H1 (cell line): Measurements from ENCODE around the gene TTBK1. TPM values are rescaled to one million over a fixed set of nuclear protein-coding genes. Genes with fewer than 3 reads are reported as not detected.

ENCODE experiments used
- CTCF ChIA-PET: fragments of 300-600 bp; sonication (Branson Sonifier 250); formaldehyde crosslinking; loops from one replicate; lab custom pipeline; 2021; ENCODE audit not compliant: partially characterized antibody; lab: Charles Lee
- POLR2A ChIA-PET: fragments of 300-600 bp; sonication (Branson Sonifier 250); formaldehyde crosslinking; loops from one replicate; lab custom pipeline; 2021; ENCODE audit warnings: inconsistent platforms; ENCODE audit not compliant: partially characterized antibody; lab: Charles Lee
- DNase-seq, 2 experiments: peaks; one replicate each; pipeline versions ENCODE4 v3.0.0 to v3.0.0-alpha.2; 2010 to 2022; ENCODE audit warnings: low spot score in 2 of 2, low read depth in 1 of 2, mixed read lengths in 1 of 2
- FAIRE-seq: peaks from 2 replicates; lab custom pipeline; 2011; peaks lifted over from hg19 to GRCh38; lab: Jason Lieb, UNC
- H2AFZ ChIP-seq: 2 replicates; pipeline ENCODE4 v1.8.1; 2012; ENCODE audit warnings: low read length, inconsistent platforms
- H2AK5ac ChIP-seq: 2 replicates; pipeline ENCODE4 v1.6.1; 2013; ENCODE audit warnings: low read depth, low read length
- H2BK120ac ChIP-seq: replicated peaks from 2 replicates; pipeline ENCODE3; 2013; ENCODE audit warnings: low read depth, low read length, inconsistent platforms
- H2BK12ac ChIP-seq: 2 replicates; pipeline ENCODE4 v1.6.1; 2013; ENCODE audit warnings: low read depth, low read length
- H2BK15ac ChIP-seq: 2 replicates; pipeline ENCODE4 v1.6.1; 2013; ENCODE audit warnings: low read length
- H2BK20ac ChIP-seq: 2 replicates; pipeline ENCODE4 v1.6.1; 2013; ENCODE audit warnings: low read length
- H2BK5ac ChIP-seq: 2 replicates; pipeline ENCODE4 v1.6.1; 2013; ENCODE audit warnings: low read depth, low read length
- H3K14ac ChIP-seq: 2 replicates; pipeline ENCODE4 v1.6.1; 2013; ENCODE audit warnings: inconsistent platforms; ENCODE audit not compliant: insufficient read length
- H3K18ac ChIP-seq: 2 replicates; pipeline ENCODE4 v1.6.1; 2013; ENCODE audit warnings: low read length; ENCODE audit errors: extremely low read depth
- H3K23ac ChIP-seq: 2 replicates; pipeline ENCODE4 v1.6.1; 2013; ENCODE audit warnings: inconsistent platforms; ENCODE audit not compliant: insufficient read length
- H3K23me2 ChIP-seq: 2 replicates; pipeline ENCODE4 v1.6.1; 2013; ENCODE audit warnings: low read depth, low read length
- H3K27ac ChIP-seq: 2 replicates; pipeline ENCODE4 v1.6.1; 2011; ENCODE audit warnings: low read depth, low read length, inconsistent platforms
- H3K27me3 ChIP-seq, 4 experiments: replicated peaks in 1 of 4; 1 replicate in 1 of 4; 2 replicates in 3 of 4; pipeline versions ENCODE4 v1.6.1 to v1.8.1; 2011 to 2013; ENCODE audit warnings: low read length in 3 of 4, mild to moderate bottlenecking in 3 of 4, inconsistent platforms in 2 of 4, mixed read lengths in 2 of 4, moderate library complexity in 1 of 4; ENCODE audit not compliant: control insufficient read depth in 3 of 4, insufficient read depth in 3 of 4; ENCODE audit errors: extremely low read depth in 1 of 4
- H3K36me3 ChIP-seq, 4 experiments: 2 replicates each; pipeline versions ENCODE4 v1.6.1 to v1.8.1; 2011 to 2013; ENCODE audit warnings: mild to moderate bottlenecking in 4 of 4, low read length in 3 of 4, moderate library complexity in 2 of 4, control low read depth in 1 of 4, inconsistent platforms in 1 of 4; ENCODE audit not compliant: insufficient read depth in 4 of 4, control insufficient read depth in 2 of 4
- H3K4ac ChIP-seq: replicated peaks from 2 replicates; pipeline ENCODE3; 2013; ENCODE audit warnings: low read length, low read depth, mixed read lengths, inconsistent platforms; ENCODE audit not compliant: insufficient read length
- H3K4me1 ChIP-seq, 4 experiments: replicated peaks in 1 of 4; 1 replicate in 1 of 4; 2 replicates in 3 of 4; pipeline versions ENCODE4 v1.6.1 to v1.8.1; 2011 to 2013; ENCODE audit warnings: low read length in 3 of 4, inconsistent platforms in 2 of 4, mixed read lengths in 1 of 4; ENCODE audit not compliant: insufficient read depth in 4 of 4, control insufficient read depth in 3 of 4
- H3K4me2 ChIP-seq, 2 experiments: 2 replicates each; pipeline versions ENCODE4 v1.6.1 to v1.8.1; 2011 to 2013; ENCODE audit warnings: low read depth in 2 of 2, low read length in 2 of 2, control low read depth in 1 of 2, inconsistent platforms in 1 of 2, mild to moderate bottlenecking in 1 of 2; ENCODE audit not compliant: insufficient read depth in 1 of 2
- H3K4me3 ChIP-seq, 4 experiments: fragments of 200-600, 300-600 bp in 1 of 4; sonication (generic), shearing (Covaris generic), sonication (Bioruptor Twin) in 1 of 4; 2 replicates each; pipeline versions ENCODE4 v1.5.1 to v1.8.1; 2011 to 2016; ENCODE audit warnings: low read length in 4 of 4, low read depth in 3 of 4, control low read depth in 2 of 4, inconsistent platforms in 2 of 4, mild to moderate bottlenecking in 2 of 4, mixed read lengths in 1 of 4, moderate library complexity in 1 of 4; ENCODE audit not compliant: insufficient read depth in 2 of 4; ENCODE audit errors: extremely low read depth in 1 of 4
- H3K56ac ChIP-seq: replicated peaks from 2 replicates; pipeline ENCODE3; 2013; ENCODE audit warnings: low read depth, mild to moderate bottlenecking, mixed read lengths, low read length, inconsistent platforms; ENCODE audit not compliant: insufficient read length
- H3K79me1 ChIP-seq: 2 replicates; pipeline ENCODE4 v1.6.1; 2013; ENCODE audit warnings: low read depth, low read length, control low read depth
- H3K79me2 ChIP-seq, 2 experiments: 2 replicates each; pipeline versions ENCODE4 v1.6.1 to v1.8.1; 2012 to 2013; ENCODE audit warnings: low read length in 2 of 2, mild to moderate bottlenecking in 2 of 2, inconsistent platforms in 1 of 2; ENCODE audit not compliant: insufficient read depth in 2 of 2, control insufficient read depth in 1 of 2
- H3K9ac ChIP-seq, 4 experiments: replicated peaks in 1 of 4; 1 replicate in 1 of 4; 2 replicates in 3 of 4; pipeline versions ENCODE4 v1.6.1 to v1.8.1; 2011 to 2013; ENCODE audit warnings: low read depth in 3 of 4, low read length in 3 of 4, control low read depth in 2 of 4, mild to moderate bottlenecking in 2 of 4, moderate library complexity in 2 of 4, inconsistent platforms in 1 of 4; ENCODE audit errors: extremely low read depth in 1 of 4
- H3K9me3 ChIP-seq, 2 experiments: 2 replicates each; pipeline versions ENCODE4 v1.6.1 to v1.8.1; 2012 to 2013; ENCODE audit warnings: mild to moderate bottlenecking in 2 of 2, moderate library complexity in 2 of 2, control low read depth in 1 of 2, inconsistent platforms in 1 of 2, low read depth in 1 of 2, low read length in 1 of 2, mixed read lengths in 1 of 2; ENCODE audit not compliant: insufficient read depth in 2 of 2
- H4K20me1 ChIP-seq, 2 experiments: replicated peaks in 1 of 2; 2 replicates each; pipeline versions ENCODE3 to v1.8.1; 2011 to 2013; ENCODE audit warnings: inconsistent platforms in 2 of 2, low read length in 2 of 2, mild to moderate bottlenecking in 1 of 2; ENCODE audit not compliant: insufficient read depth in 2 of 2, control insufficient read depth in 1 of 2
- H4K5ac ChIP-seq: 2 replicates; pipeline ENCODE4 v1.6.1; 2013; ENCODE audit warnings: low read length, low read depth, mixed read lengths, inconsistent platforms; ENCODE audit not compliant: insufficient read length
- H4K8ac ChIP-seq: 2 replicates; pipeline ENCODE4 v1.8.0; 2013; ENCODE audit warnings: mild to moderate bottlenecking, moderate library complexity, low read length, inconsistent platforms; ENCODE audit not compliant: insufficient read depth; ENCODE audit errors: extremely low read depth
- H4K91ac ChIP-seq: replicated peaks from 2 replicates; pipeline ENCODE3; 2013; ENCODE audit warnings: low read length, mixed read lengths, inconsistent platforms; ENCODE audit not compliant: insufficient read length
- BCL11A ChIP-seq, 2 experiments: IDR thresholded peaks; one replicate each; pipeline ENCODE4 v1.6.1; 2011; ENCODE audit warnings: low read depth in 2 of 2, low read length in 2 of 2, mild to moderate bottlenecking in 2 of 2
- CBX5 ChIP-seq: fragments of 300-800, 300-1000 bp; sonication (generic); IDR thresholded peaks from 2 replicates; pipeline ENCODE4 v1.7.1; 2016; ENCODE audit warnings: antibody characterized with exemption, low read length, low read depth
- CBX8 ChIP-seq: fragments of 300-800, 300-1000 bp; sonication (generic); IDR thresholded peaks from 2 replicates; pipeline ENCODE4 v1.7.1; 2016; ENCODE audit warnings: low read depth, low read length, borderline replicate concordance
- KDM5A ChIP-seq: fragments of 200-600 bp; IDR thresholded peaks from 2 replicates; pipeline ENCODE4 v1.7.1; 2012; ENCODE audit warnings: mild to moderate bottlenecking, low read length, inconsistent platforms, mixed read lengths
- MAX ChIP-seq: IDR thresholded peaks from 2 replicates; pipeline ENCODE4 v1.6.1; 2012; ENCODE audit warnings: inconsistent platforms
- POLR2AphosphoS5 ChIP-seq: IDR thresholded peaks from 2 replicates; pipeline ENCODE4 v1.6.1; 2011; ENCODE audit warnings: low read depth, low read length
- RBBP5 ChIP-seq: IDR thresholded peaks from 2 replicates; pipeline ENCODE4 v1.7.1; 2012; ENCODE audit warnings: low read depth, mild to moderate bottlenecking, inconsistent platforms, low read length, moderate library complexity, borderline replicate concordance
- SP4 ChIP-seq: IDR thresholded peaks from 2 replicates; pipeline ENCODE4 v1.6.1; 2012; ENCODE audit warnings: low read length, inconsistent platforms
- TCF12 ChIP-seq: IDR thresholded peaks from 2 replicates; pipeline ENCODE4 v1.6.1; 2011; ENCODE audit warnings: low read depth, mild to moderate bottlenecking, low read length
- WGBS, 2 experiments: shearing (Covaris generic) in 1 of 2; methylation state at CpG; one replicate each; pipeline versions ENCODE4 v1.1.6 to v1.1.7; 2013 to 2015; ENCODE audit warnings: low lambda C conversion rate in 2 of 2, mixed read lengths in 2 of 2, inconsistent platforms in 1 of 2, low coverage in 1 of 2, missing lambda C conversion rate in 1 of 2; ENCODE audit not compliant: insufficient replicate concordance in 2 of 2, insufficient coverage in 1 of 2, insufficient read length in 1 of 2; ENCODE audit errors: extremely low coverage in 1 of 2, missing lambda C conversion rate in 1 of 2; 5-methylcytosine and 5-hydroxymethylcytosine counted together
- polyA plus RNA-seq, 7 experiments: library from polyadenylated mRNA; depleted of rRNA in 3 of 7; stranded (reverse) in 5 of 7; unstranded in 2 of 7; fragments of >200 nt in 5 of 7; fragments of 200-250 nt in 2 of 7; gene quantifications; 1 replicate in 5 of 7; 2 replicates in 1 of 7; 4 replicates in 1 of 7; pipeline versions ENCODE4 v1.2.1 to v1.2.3, GENCODE V29; 2011 to 2013; ENCODE audit warnings: missing spikeins in 2 of 7, mixed read lengths in 2 of 7
- total RNA-seq: library from RNA; stranded (reverse); fragmentation: NEBNext Ultra II Directional; extraction: Animal tissue kit (Norgen Biotek cat#: 25700); gene quantifications from 2 replicates; pipeline ENCODE4 v1.2.1, GENCODE V29; 2021

The TTBK1 gene
- total and polyA plus RNA-seq, 2 of the 8 experiments (the other 6 are each of a cell fraction or from before 2014, with no cell fraction given): 0.53 to 1.6 TPM

GRCh38 chr6:43219814-43220213, 23.5 kb upstream of the TTBK1 start:
- no peak overlapping the region for H3K56ac ChIP-seq
- no peak overlapping the region for H2AFZ ChIP-seq
- no peaks in the 10 kb centered on the region for H3K9me3 ChIP-seq
- no peak overlapping the region for H3K4me3 ChIP-seq
- 0 out of 2 replicates have a peak, but pooled peaks cover 2% of the 10 kb centered on the region for H3K79me1 ChIP-seq
- CTCF ChIA-PET: interaction anchor here (1.1 to 3.2 kb wide), 5 partner anchors 12 to 136 kb away, joined by 3 to 9 read pairs (median 4); no protein-coding TSS in a partner anchor
- no peak overlapping the region for H4K8ac ChIP-seq
- H3K14ac ChIP-seq: no peak overlapping the region
- no peak overlapping the region for H4K91ac ChIP-seq
- H2BK120ac ChIP-seq: no peak overlapping the region
- H3K4ac ChIP-seq: no peak overlapping the region
- TF ChIP-seq SP4 (no peak), CBX8 (no peak), BCL11A (IDR thresholded peaks at IDR 0.05; ENCODE audit: low read depth in 2 of 2, low read length in 2 of 2) (no peak), MAX (no peak), TCF12 (no peak), KDM5A (no peak), RBBP5 (no peak), CBX5 (no peak), POLR2AphosphoS5 (no peak)
- FAIRE-seq: no peak
- H3K23ac ChIP-seq: no peak overlapping the region
- H3K23me2 ChIP-seq: no peaks in the 10 kb centered on the region
- no peak overlapping the region for H2BK5ac ChIP-seq
- WGBS, 2 experiments: 93% methylated on average over 7 of the region's 7 CpGs; no CpG with 5 or more reads in 1 of the 2 experiments
- no peak overlapping the region for H2BK20ac ChIP-seq
- H3K18ac ChIP-seq: no peak overlapping the region
- POLR2A ChIA-PET: interaction anchor here (1.2 to 2.5 kb wide), 3 partner anchors 9 to 46 kb away, joined by 3 to 19 read pairs (median 8); partner anchors contain the start of gene DNPH1
- H3K4me1 ChIP-seq: peaks cover 0 to 4% (median 0%) of the 10 kb centered on the region in 4 experiments; a peak in 1 of 7 replicates
- no peak overlapping the region for H3K9ac ChIP-seq
- no peak for DNase-seq
- H3K27me3 ChIP-seq: no peaks in the 10 kb centered on the region
- H3K36me3 ChIP-seq: no peaks in the 10 kb centered on the region; a peak in 1 of 8 replicates
- H2AK5ac ChIP-seq: no peak overlapping the region
- no peaks in the 10 kb centered on the region for H3K79me2 ChIP-seq
- no peak overlapping the region for H3K4me2 ChIP-seq
- no peak overlapping the region for H3K27ac ChIP-seq
- no peak overlapping the region for H4K5ac ChIP-seq
- H2BK15ac ChIP-seq: no peak overlapping the region
- peaks cover 5% of the 10 kb centered on the region in 2 experiments for H4K20me1 ChIP-seq
- no peak overlapping the region for H2BK12ac ChIP-seq
